ENCODE results near the gene LRRC2. TPM values are rescaled to one million over a fixed set of nuclear protein-coding genes. Genes with fewer than 3 reads are reported as not detected.

LRRC2 gene
- total RNA-seq, 1 experiment from 2014 or later: 2.6 TPM

- H2BK5ac ChIP-seq (ENCODE audit: insufficient read length, low read length): no peak overlapping the region
- no peak overlapping the region for H2BK12ac ChIP-seq (ENCODE audit: insufficient read length, low read depth, low read length)
- H2AK5ac ChIP-seq (ENCODE audit: insufficient read length, low read length): no peak overlapping the region
- peak; percentile 10 for DNase-seq
- H3K4ac ChIP-seq (ENCODE audit: low read depth, low read length): no peak overlapping the region
- H4K91ac ChIP-seq (ENCODE audit: insufficient read length, low read depth, low read length): no peak overlapping the region
- no peaks in the 10 kb centered on the region for H4K20me1 ChIP-seq (ENCODE audit: control insufficient read depth, insufficient read depth, insufficient read length)
- H3K14ac ChIP-seq (ENCODE audit: insufficient read depth, low read length): no peak overlapping the region
- no peak overlapping the region for H4K5ac ChIP-seq (ENCODE audit: insufficient read length, low read depth, low read length)
- WGBS (ENCODE audit: extremely low coverage, insufficient read length, low lambda C conversion rate): no CpG with 5 or more reads among the region's 5 CpGs
- H3K27me3 ChIP-seq (ENCODE audit: insufficient read depth, low read length): no peaks in the 10 kb centered on the region; the same call in 1 of the 2 replicates
- no peaks in the 10 kb centered on the region for H3K23me2 ChIP-seq (ENCODE audit: insufficient read length, low read depth, low read length, poor library complexity, severe bottlenecking)
- H3K79me2 ChIP-seq (ENCODE audit: insufficient read depth, low read length): no peaks in the 10 kb centered on the region
- H3K27ac Mint-ChIP-seq: no peak overlapping the region
- H3K27ac ChIP-seq (ENCODE audit: insufficient read length, low read depth, low read length): no peak overlapping the region
- no peak overlapping the region for H4K8ac ChIP-seq (replicated peaks; ENCODE audit: insufficient read length, low read depth, low read length)
- no peak overlapping the region for H3K18ac ChIP-seq (ENCODE audit: insufficient read length, low read depth, low read length)
- no peak overlapping the region for H2BK20ac ChIP-seq (ENCODE audit: low read depth, low read length, poor library complexity, severe bottlenecking)
- no peak overlapping the region; a peak in 1 of 5 replicates for H3K4me3 Mint-ChIP-seq
- no peaks in the 10 kb centered on the region for H3K4me1 ChIP-seq (ENCODE audit: insufficient read depth, low read length)
- H3K79me1 ChIP-seq (ENCODE audit: insufficient read depth, low read depth, low read length, poor library complexity, severe bottlenecking): no peaks in the 10 kb centered on the region
- no peak overlapping the region for H2AFZ ChIP-seq (ENCODE audit: low read length)
- H3K56ac ChIP-seq (ENCODE audit: insufficient read length, low read depth, low read length): no peak overlapping the region
- H3K27me3 Mint-ChIP-seq (ENCODE audit: low read depth): peaks cover 19% of the 10 kb centered on the region
- H3K9me3 ChIP-seq (ENCODE audit: control insufficient read depth, low read depth, low read length): no peaks in the 10 kb centered on the region
- no peak overlapping the region for H3K23ac ChIP-seq (ENCODE audit: insufficient read length, low read depth, low read length)
- H2BK15ac ChIP-seq (ENCODE audit: low read depth, low read length): no peak overlapping the region
- no peak overlapping the region for H3T11ph ChIP-seq (ENCODE audit: low read length)
- no peak overlapping the region for H3K4me2 ChIP-seq (ENCODE audit: insufficient read depth, insufficient read length, low read length)
- no peak overlapping the region for H2BK120ac ChIP-seq (ENCODE audit: low read depth, low read length, poor library complexity, severe bottlenecking)
- peaks cover 4 to 14% (median 6%) of the 10 kb centered on the region in 3 experiments; a peak in 6 of 7 replicates for H3K36me3 Mint-ChIP-seq (ENCODE audit: insufficient read depth in 1 of 3, low read depth in 3 of 3)
- no peak overlapping the region for H3K9ac ChIP-seq (ENCODE audit: extremely low read depth, insufficient read length, low read length)
- H3K9me3 Mint-ChIP-seq: peaks cover 10 to 12% of the 10 kb centered on the region in 2 experiments
- H3K4me1 Mint-ChIP-seq: 0 out of 4 replicates have a peak, but pooled peaks cover 0 to 4% of the 10 kb centered on the region in 2 experiments
- no peak for TF ChIP-seq CTCF (conservative IDR thresholded peaks at IDR 0.05)
Measured at GRCh38 chr3:46471371-46471914, 94.7 kb downstream of the LRRC2 start.
